Fibroblast of lung (primary cell): ENCODE results near the gene PUS1. TPM values are rescaled to one million over a fixed set of nuclear protein-coding genes. Genes with fewer than 3 reads are reported as not detected.

Source experiments
- DNase-seq, 2 donors: peaks; one replicate each; pipeline versions ENCODE4 v3.0.0 to v3.0.0-alpha.2; 2010; ENCODE audit warnings: low read depth in 2 of 2
- H2AFZ ChIP-seq: 2 replicates; pipeline ENCODE4 v1.5.1; 2012; ENCODE audit warnings: low read length, control low read depth, inconsistent platforms
- H3K27ac ChIP-seq: 2 replicates; pipeline ENCODE4 v1.5.1; 2011; ENCODE audit warnings: low read length, control low read depth; ENCODE audit not compliant: insufficient read depth
- H3K27me3 ChIP-seq: 2 replicates; pipeline ENCODE4 v1.5.1; 2011; ENCODE audit warnings: mild to moderate bottlenecking, low read length; ENCODE audit not compliant: control insufficient read depth, insufficient read depth
- H3K36me3 ChIP-seq: 2 replicates; pipeline ENCODE4 v1.5.1; 2011; ENCODE audit warnings: low read length; ENCODE audit not compliant: control insufficient read depth, insufficient read depth
- H3K4me1 ChIP-seq: 2 replicates; pipeline ENCODE4 v1.5.1; 2011; ENCODE audit warnings: low read length; ENCODE audit not compliant: control insufficient read depth, insufficient read depth; ENCODE audit errors: extremely low read depth
- H3K4me2 ChIP-seq: 2 replicates; pipeline ENCODE4 v1.5.1; 2011; ENCODE audit warnings: low read length, control low read depth; ENCODE audit not compliant: insufficient read depth; ENCODE audit errors: extremely low read depth
- H3K4me3 ChIP-seq, 4 experiments: fragments of 200-600 bp in 1 of 4; sonication (generic) in 1 of 4; replicated peaks in 1 of 4; 2 replicates each; pipeline ENCODE4 v1.5.1; 2011 to 2016; ENCODE audit warnings: low read length in 4 of 4, low read depth in 3 of 4, mild to moderate bottlenecking in 3 of 4, control low read depth in 2 of 4, inconsistent platforms in 1 of 4, mixed read lengths in 1 of 4; ENCODE audit not compliant: insufficient read depth in 1 of 4; ENCODE audit errors: control extremely low read depth in 1 of 4
- H3K79me2 ChIP-seq: 2 replicates; pipeline ENCODE4 v1.5.1; 2012; ENCODE audit warnings: mild to moderate bottlenecking, low read length, inconsistent platforms; ENCODE audit not compliant: control insufficient read depth, insufficient read depth
- H3K9ac ChIP-seq: 2 replicates; pipeline ENCODE4 v1.5.1; 2011; ENCODE audit warnings: mild to moderate bottlenecking, low read length, control low read depth; ENCODE audit not compliant: insufficient read depth
- H3K9me3 ChIP-seq: 2 replicates; pipeline ENCODE4 v1.5.1; 2012; ENCODE audit warnings: low read depth, low read length; ENCODE audit not compliant: control insufficient read depth, insufficient read depth
- H4K20me1 ChIP-seq: 2 replicates; pipeline ENCODE4 v1.5.1; 2011; ENCODE audit warnings: low read length; ENCODE audit not compliant: control insufficient read depth, insufficient read depth; ENCODE audit errors: extremely low read depth
- CTCF ChIP-seq, 2 donors: IDR thresholded peaks in 1 of 2; conservative IDR thresholded peaks in 1 of 2; 1 replicate in 1 of 2; 2 replicates in 1 of 2; pipeline ENCODE4 v1.5.1; 2011 to 2012; ENCODE audit warnings: low read length in 2 of 2, control low read depth in 1 of 2, inconsistent platforms in 1 of 2, low read depth in 1 of 2, mild to moderate bottlenecking in 1 of 2
- EZH2 ChIP-seq: IDR thresholded peaks from 2 replicates; pipeline ENCODE4 v1.5.1; 2012; ENCODE audit warnings: low read length, control low read depth, mild to moderate bottlenecking; ENCODE audit errors: missing control alignments
- polyA plus RNA-seq, 2 donors: library from polyadenylated mRNA; depleted of rRNA in 1 of 2; stranded (reverse) in 1 of 2; unstranded in 1 of 2; fragments of >200 nt; gene quantifications; 2 replicates each; pipeline ENCODE4 v1.2.1, GENCODE V29; 2011 to 2012; ENCODE audit warnings: missing spikeins in 1 of 2
- total RNA-seq: library from RNA; depleted of rRNA; stranded (reverse); fragments of >200 nt; gene quantifications from 2 replicates; pipeline ENCODE4 v1.2.1, GENCODE V29; 2014

PUS1 gene
- total and polyA plus RNA-seq, 2 donors (not counting 1 experiment from before 2014, with no cell fraction given), result 8.3 to 10.1 TPM

- H3K4me2 ChIP-seq, result no peak overlapping the region
Measured at GRCh38 chr12:131893605-131894312, 35.3 kb upstream of the PUS1 start.

GRCh38 chr12:131894313-131894860, 34.7 kb upstream of the PUS1 start, which contains the start of gene ULK1:
Gene ULK1 (plus strand): TSS chr12:131894622. CDS start chr12:131895002, 380 bp downstream.
- Histone ChIP-seq H3K79me2 (peaks cover 4% of the 10 kb centered on the region), H3K4me1 (peaks cover 7% of the 10 kb centered on the region), H3K36me3 (no peaks in the 10 kb centered on the region), H2AFZ (no peak within 1 kb of the TSS), H3K9ac (peak within 1 kb of the TSS; percentile 84), H3K4me2 (peak within 1 kb of the TSS; percentile 97), H3K4me3 (peak within 1 kb of the TSS; percentile 42 to 77 (median 60)), H4K20me1 (no peaks in the 10 kb centered on the region), H3K27me3 (no peaks in the 10 kb centered on the region), H3K9me3 (no peaks in the 10 kb centered on the region), H3K27ac (peak within 1 kb of the TSS; percentile 91)
- TF ChIP-seq EZH2, result no peak
- TF ChIP-seq CTCF (conservative IDR thresholded peaks at IDR 0.05 in 1 of 2, IDR thresholded peaks at IDR 0.05 in 1 of 2; ENCODE audit: low read depth in 1 of 2, low read length in 2 of 2), result no peak
- DNase-seq, result peak; percentile 74 to 90

More at GRCh38 chr12:131893605-131894312, 35.3 kb upstream of the PUS1 start:
- H3K27me3 ChIP-seq, result no peaks in the 10 kb centered on the region
- no peaks in the 10 kb centered on the region for H3K36me3 ChIP-seq
- H4K20me1 ChIP-seq, result no peaks in the 10 kb centered on the region
- peaks cover 4% of the 10 kb centered on the region for H3K79me2 ChIP-seq
- TF ChIP-seq EZH2 (no peak), CTCF (conservative IDR thresholded peaks at IDR 0.05 in 1 of 2, IDR thresholded peaks at IDR 0.05 in 1 of 2; ENCODE audit: low read depth in 1 of 2, low read length in 2 of 2) (no peak)
- DNase-seq, result no peak
- H3K4me1 ChIP-seq, result peaks cover 7% of the 10 kb centered on the region
- no peak overlapping the region for H3K9ac ChIP-seq
- no peak overlapping the region for H2AFZ ChIP-seq
- H3K4me3 ChIP-seq, result no peak overlapping the region
- H3K9me3 ChIP-seq, result no peaks in the 10 kb centered on the region
- no peak overlapping the region for H3K27ac ChIP-seq

GRCh38 chr12:131894981-131895639, 34.0 kb upstream of the PUS1 start:
- H3K36me3 ChIP-seq, result no peaks in the 10 kb centered on the region
- no peak overlapping the region for H2AFZ ChIP-seq
- no peaks in the 10 kb centered on the region for H4K20me1 ChIP-seq
- H3K27me3 ChIP-seq, result no peaks in the 10 kb centered on the region
- peaks cover 4% of the 10 kb centered on the region for H3K79me2 ChIP-seq
- peak overlapping the region; percentile 38 to 77 (median 56) for H3K4me3 ChIP-seq
- DNase-seq, result no peak
- peaks cover 7% of the 10 kb centered on the region for H3K4me1 ChIP-seq
- H3K4me2 ChIP-seq, result peak overlapping the region; percentile 97
- H3K27ac ChIP-seq, result peak overlapping the region; percentile 91
- no peaks in the 10 kb centered on the region for H3K9me3 ChIP-seq
- peak overlapping the region; percentile 84 for H3K9ac ChIP-seq
- no peak for TF ChIP-seq CTCF (conservative IDR thresholded peaks at IDR 0.05 in 1 of 2, IDR thresholded peaks at IDR 0.05 in 1 of 2; ENCODE audit: low read depth in 1 of 2, low read length in 2 of 2)
- TF ChIP-seq EZH2, result no peak
